Measurements from ENCODE around the gene RPH3AL.

- TF ChIP-seq POLR2A (IDR thresholded peaks at IDR 0.05; ENCODE audit: low read depth, low read length) (no peak), POLR2AphosphoS5 (IDR thresholded peaks at IDR 0.05; ENCODE audit: low read depth, low read length) (no peak)
Observed at GRCh38 chr17:320809-321385, 31.7 kb downstream of the RPH3AL start.

Measured in GM12892 (cell line).